ENCODE data around the gene SCRT2.

GRCh38 chr20:623704-624103, 51.9 kb downstream of the SCRT2 start:
- no peak for TF ChIP-seq GATA2 (IDR thresholded peaks at IDR 0.05; ENCODE audit: low read depth, low read length)
- no peak for TF ChIP-seq GATA3 (IDR thresholded peaks at IDR 0.05; ENCODE audit: low read depth, low read length)

Measured in SH-SY5Y (cell line).